Thyroid gland (tissue), 4 donors: Measurements from ENCODE around the gene SLC25A26.

Experiments used
- CTCF ChIP-seq, 6 experiments: fragments of 200-600 bp in 3 of 6; fragments of 450-650 bp in 3 of 6; sonication (generic) in 3 of 6; IDR thresholded peaks; one replicate each; pipeline ENCODE4 v1.5.1; 2016 to 2019; ENCODE audit warnings: antibody characterized with exemption in 6 of 6, mild to moderate bottlenecking in 2 of 6, inconsistent platforms in 1 of 6, moderate library complexity in 1 of 6
- POLR2A ChIP-seq, 2 donors: fragments of 450-650 bp; IDR thresholded peaks; one replicate each; pipeline ENCODE4 v1.6.1; 2017; ENCODE audit warnings: antibody characterized with exemption in 2 of 2, mild to moderate bottlenecking in 2 of 2, moderate library complexity in 1 of 2

- TF ChIP-seq CTCF (IDR thresholded peaks at IDR 0.05) (no peak), POLR2A (IDR thresholded peaks at IDR 0.05) (no peak)
Observed at GRCh38 chr3:66394019-66394752, 173.4 kb downstream of the SLC25A26 start.
